H1 (cell line): ENCODE results near the gene TLR8. TPM values are rescaled to one million over a fixed set of nuclear protein-coding genes. Genes with fewer than 3 reads are reported as not detected.

Experiments used
- CTBP2 ChIP-seq: IDR thresholded peaks from 2 replicates; pipeline ENCODE4 v1.7.0; 2011; ENCODE audit warnings: borderline replicate concordance, mild to moderate bottlenecking, moderate library complexity, mixed read lengths, low read length; ENCODE audit not compliant: insufficient read depth, insufficient read length
- polyA plus RNA-seq, 7 experiments: library from polyadenylated mRNA; depleted of rRNA in 3 of 7; stranded (reverse) in 5 of 7; unstranded in 2 of 7; fragments of >200 nt in 5 of 7; fragments of 200-250 nt in 2 of 7; gene quantifications; 1 replicate in 5 of 7; 2 replicates in 1 of 7; 4 replicates in 1 of 7; pipeline versions ENCODE4 v1.2.1 to v1.2.3, GENCODE V29; 2011 to 2013; ENCODE audit warnings: missing spikeins in 2 of 7, mixed read lengths in 2 of 7
- total RNA-seq: library from RNA; stranded (reverse); fragmentation: NEBNext Ultra II Directional; extraction: Animal tissue kit (Norgen Biotek cat#: 25700); gene quantifications from 2 replicates; pipeline ENCODE4 v1.2.1, GENCODE V29; 2021

TLR8 gene
- total and polyA plus RNA-seq, 2 of the 8 experiments (the other 6 are each of a cell fraction or from before 2014, with no cell fraction given) = not detected

DNA sequence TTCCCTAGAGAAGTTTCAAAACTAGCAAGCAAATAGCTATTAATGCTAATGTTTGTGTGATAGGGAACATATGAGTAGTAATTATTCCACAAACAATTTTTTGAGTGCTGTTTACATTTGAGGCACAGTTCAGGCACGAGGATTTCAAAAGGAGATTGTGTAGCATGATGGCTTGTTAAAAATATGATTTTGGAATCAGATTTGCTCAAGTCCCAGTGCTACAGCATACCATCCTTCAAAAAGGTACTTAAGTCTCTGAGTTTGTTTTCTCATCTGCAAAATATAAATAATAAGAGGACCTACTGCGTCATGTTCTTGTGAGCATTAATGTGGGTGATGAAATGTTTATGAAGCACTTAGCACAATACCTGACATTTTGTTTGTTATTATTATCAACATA lies 11.3 kb downstream of the TLR8 start (continued):
- no peak for TF ChIP-seq CTBP2
